Measurements from ENCODE around the gene RAB5A.

RAB5A gene

GRCh38 chr3:19945969-19946831, 697 bp upstream of the RAB5A start:
- Histone ChIP-seq H4K20me1 (ENCODE audit: insufficient read depth, low read length) (peaks cover 4% of the 10 kb centered on the region; the same call in 1 of the 2 replicates), H3K9me2 (ENCODE audit: low read depth, low read length) (no peaks in the 10 kb centered on the region), H3F3A (ENCODE audit: insufficient read depth, low read length) (no peaks in the 10 kb centered on the region), H3K4me1 (ENCODE audit: insufficient read depth, low read length, severe bottlenecking) (peaks cover 33% of the 10 kb centered on the region), H3K4me3 (ENCODE audit: low read depth, low read length, poor library complexity, severe bottlenecking) (peak overlapping the region; percentile 79), H3K9ac (ENCODE audit: low read length) (peak overlapping the region; percentile 82), H3K27ac (ENCODE audit: low read depth, low read length, poor library complexity, severe bottlenecking) (peak overlapping the region; percentile 84), H3K79me2 (ENCODE audit: insufficient read depth, low read length) (peaks cover 39% of the 10 kb centered on the region), H3K27me3 (ENCODE audit: insufficient read depth, low read length) (no peaks in the 10 kb centered on the region), H2AFZ (ENCODE audit: low read length) (peak overlapping the region; percentile 82; the same call in 1 of the 2 replicates), H3K36me3 (ENCODE audit: insufficient read depth, low read length) (0 out of 2 replicates have a peak, but pooled peaks cover 4% of the 10 kb centered on the region), H3K9me3 (ENCODE audit: low read length) (no peaks in the 10 kb centered on the region), H3K4me2 (ENCODE audit: low read length) (peak overlapping the region; percentile 90)
- TF ChIP-seq CTCF (IDR thresholded peaks at IDR 0.05; ENCODE audit: low read length) (no peak), EZH2 (IDR thresholded peaks at IDR 0.05; ENCODE audit: borderline replicate concordance, low read length) (no peak)

GRCh38 chr3:19947549-19948225, 790 bp downstream of the RAB5A start:
- Histone ChIP-seq H3K4me1 (ENCODE audit: insufficient read depth, low read length, severe bottlenecking) (peaks cover 33% of the 10 kb centered on the region), H3K79me2 (ENCODE audit: insufficient read depth, low read length) (peaks cover 48% of the 10 kb centered on the region), H3K9me3 (ENCODE audit: low read length) (no peaks in the 10 kb centered on the region), H2AFZ (ENCODE audit: low read length) (no peak overlapping the region), H3K27me3 (ENCODE audit: insufficient read depth, low read length) (no peaks in the 10 kb centered on the region), H4K20me1 (ENCODE audit: insufficient read depth, low read length) (peaks cover 4% of the 10 kb centered on the region; the same call in 1 of the 2 replicates), H3K4me2 (ENCODE audit: low read length) (peak overlapping the region; percentile 79), H3K36me3 (ENCODE audit: insufficient read depth, low read length) (peaks cover 18% of the 10 kb centered on the region), H3F3A (ENCODE audit: insufficient read depth, low read length) (no peaks in the 10 kb centered on the region), H3K27ac (ENCODE audit: low read depth, low read length, poor library complexity, severe bottlenecking) (peak overlapping the region; percentile 84), H3K9ac (ENCODE audit: low read length) (peak overlapping the region; percentile 69), H3K4me3 (ENCODE audit: low read depth, low read length, poor library complexity, severe bottlenecking) (peak overlapping the region; percentile 79), H3K9me2 (ENCODE audit: low read depth, low read length) (no peaks in the 10 kb centered on the region)
- TF ChIP-seq CTCF (IDR thresholded peaks at IDR 0.05; ENCODE audit: low read length) = no peak
- no peak for TF ChIP-seq EZH2 (IDR thresholded peaks at IDR 0.05; ENCODE audit: borderline replicate concordance, low read length)

- Histone ChIP-seq H3K4me3 (ENCODE audit: low read depth, low read length, poor library complexity, severe bottlenecking) (peak overlapping the region; percentile 79), H4K20me1 (ENCODE audit: insufficient read depth, low read length) (peaks cover 4% of the 10 kb centered on the region; the same call in 1 of the 2 replicates), H3K36me3 (ENCODE audit: insufficient read depth, low read length) (peaks cover 23% of the 10 kb centered on the region), H3K27ac (ENCODE audit: low read depth, low read length, poor library complexity, severe bottlenecking) (peak overlapping the region; percentile 84), H3K27me3 (ENCODE audit: insufficient read depth, low read length) (no peaks in the 10 kb centered on the region), H3K9me2 (ENCODE audit: low read depth, low read length) (no peaks in the 10 kb centered on the region), H3K9me3 (ENCODE audit: low read length) (no peaks in the 10 kb centered on the region), H3K4me1 (ENCODE audit: insufficient read depth, low read length, severe bottlenecking) (peaks cover 33% of the 10 kb centered on the region), H3K79me2 (ENCODE audit: insufficient read depth, low read length) (peaks cover 53% of the 10 kb centered on the region), H3K9ac (ENCODE audit: low read length) (peak overlapping the region; percentile 69), H2AFZ (ENCODE audit: low read length) (no peak overlapping the region), H3K4me2 (ENCODE audit: low read length) (peak overlapping the region; percentile 79), H3F3A (ENCODE audit: insufficient read depth, low read length) (no peaks in the 10 kb centered on the region)
- TF ChIP-seq EZH2 (IDR thresholded peaks at IDR 0.05; ENCODE audit: borderline replicate concordance, low read length) (no peak), CTCF (IDR thresholded peaks at IDR 0.05; ENCODE audit: low read length) (no peak)
Observed at GRCh38 chr3:19948226-19948591, 1.3 kb downstream of the RAB5A start.

All from OCI-LY1 (cell line).